Uterus (tissue), 2 donors: ENCODE measurements around the gene MYH14.

Source experiments
- CTCF ChIP-seq, 4 experiments: fragments of 200-600 bp in 2 of 4; fragments of 450-650 bp in 2 of 4; sonication (generic) in 2 of 4; IDR thresholded peaks; one replicate each; pipeline ENCODE4 v1.5.1; 2016 to 2019; ENCODE audit warnings: antibody characterized with exemption in 4 of 4, mild to moderate bottlenecking in 2 of 4, moderate library complexity in 1 of 4
- POLR2A ChIP-seq, 2 donors: fragments of 450-650 bp; IDR thresholded peaks; one replicate each; pipeline ENCODE4 v1.6.1; 2016; ENCODE audit warnings: antibody characterized with exemption in 2 of 2, mild to moderate bottlenecking in 1 of 2, moderate library complexity in 1 of 2

GRCh38 chr19:50331221-50331993, 128.0 kb downstream of the MYH14 start:
- no peak for TF ChIP-seq CTCF (IDR thresholded peaks at IDR 0.05)
- no peak for TF ChIP-seq POLR2A (IDR thresholded peaks at IDR 0.05)
